Right lobe of liver (tissue), 6 donors: Measurements from ENCODE around the gene CASP8AP2. TPM values are rescaled to one million over a fixed set of nuclear protein-coding genes. Genes with fewer than 3 reads are reported as not detected.
"Not testable (repeated sequence)": the region's sequence is repeated elsewhere in the genome, so short reads cannot be mapped to it uniquely, and the experiment has no call there.

Source experiments
- ATAC-seq, 4 donors: fragments of 200-7000 bp; cut with Tn5 transposase; one replicate each; pipeline ENCODE4 v1.9.1; 2020; ENCODE audit warnings: mild to moderate bottlenecking in 4 of 4, moderate library complexity in 4 of 4
- DNase-seq, 3 donors: peaks; one replicate each; pipeline ENCODE4 v3.0.0-alpha.2; 2020
- H3K27ac ChIP-seq, 3 donors: fragments of 200-600 bp; one replicate each; pipeline ENCODE4 v1.8.0; 2022
- H3K27me3 ChIP-seq, 2 donors: fragments of 200-600 bp; one replicate each; pipeline ENCODE4 v1.8.0; 2022
- H3K36me3 ChIP-seq, 4 donors: fragments of 200-600 bp; sonication (generic) in 1 of 4; one replicate each; pipeline versions ENCODE4 v1.5.1 to v1.8.0; 2017 to 2022; ENCODE audit warnings: control low read depth in 1 of 4
- H3K4me1 ChIP-seq, 4 donors: fragments of 200-600 bp; sonication (generic) in 1 of 4; one replicate each; pipeline versions ENCODE4 v1.5.1 to v1.8.0; 2017 to 2022; ENCODE audit warnings: control low read depth in 1 of 4
- H3K4me3 ChIP-seq, 3 donors: fragments of 200-600 bp; one replicate each; pipeline ENCODE4 v1.8.0; 2022
- H3K9me3 ChIP-seq, 4 donors: fragments of 200-600 bp; sonication (generic) in 1 of 4; one replicate each; pipeline versions ENCODE4 v1.5.1 to v1.8.0; 2017 to 2022; ENCODE audit warnings: control low read depth in 1 of 4
- POLR2A ChIP-seq: fragments of 450-650 bp; IDR thresholded peaks from one replicate; pipeline ENCODE4 v1.6.1; 2017; ENCODE audit warnings: antibody characterized with exemption, mild to moderate bottlenecking
- WGBS: methylation state at CpG from one replicate; pipeline ENCODE4 v1.1.6; 2018; ENCODE audit warnings: low coverage, low lambda C conversion rate; ENCODE audit not compliant: insufficient coverage; ENCODE audit errors: missing lambda C conversion rate; 5-methylcytosine and 5-hydroxymethylcytosine counted together
- intact Hi-C, 2 donors: fragments of 100-400 bp; cut with DNase I; formaldehyde crosslinking; loops; one replicate each; pipeline versions ENCODE4 v1.11.2 to v1.14.1; 2022
- total RNA-seq, 6 experiments: library from RNA; depleted of rRNA in 2 of 6; stranded (reverse); fragments of >200 nt in 2 of 6; fragmentation: NEBNext Ultra II Directional in 3 of 6; extraction: Animal tissue kit (Norgen Biotek cat#: 25700) in 3 of 6; gene quantifications; one replicate each; pipeline versions ENCODE4 v1.1.0 to v1.2.4, GENCODE V29; 2016 to 2023
- TF ChIP-seq, protein P1 (sequence below), 4 donors: fragments of 200-600 bp in 3 of 4; fragments of 450-650 bp in 1 of 4; IDR thresholded peaks; one replicate each; pipeline versions ENCODE4 v1.5.1 to v1.8.0; 2016 to 2022; ENCODE audit warnings: antibody characterized with exemption in 4 of 4, mild to moderate bottlenecking in 2 of 4
- donor health status: DM: no; HTN: yes; CAD: no.
- donor health status: DM: no; HTN: no; CAD: no.
- donor health status: DM: no; HTN: no; CAD: no.
- donor health status: DM: no; HTN: yes; CAD: no.
- donor health status: DM: no; HTN: yes; CAD: no.

Gene CASP8AP2
- total RNA-seq, 6 experiments from 2014 or later = 3.9 to 6.2 (median 5.0) TPM

DNA sequence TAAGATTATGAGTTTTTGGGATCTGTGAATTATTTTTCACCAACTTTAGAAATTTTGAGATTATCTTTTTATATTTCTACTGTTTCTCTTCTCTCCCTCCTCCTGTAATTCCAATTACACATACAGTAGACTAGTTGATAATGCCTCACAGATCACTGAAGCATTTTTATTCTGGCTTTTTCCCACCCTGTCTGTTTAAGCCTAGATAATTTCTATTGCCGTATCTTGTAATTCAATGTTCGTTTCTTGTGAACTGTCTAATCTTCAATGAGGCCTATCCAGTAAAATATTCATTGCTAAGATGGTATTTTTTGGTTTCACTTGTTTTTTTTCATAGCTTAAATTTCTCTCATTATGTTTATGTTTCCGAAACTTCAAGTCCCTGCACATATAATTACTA, 22.1 kb upstream of the CASP8AP2 start:
- WGBS = 90% methylated on average over 3 of the region's 3 CpGs

GRCh38 chr6:89813422-89813821, 16.3 kb upstream of the CASP8AP2 start:
- intact Hi-C loops, H3K4me3 ChIP-seq, H3K27ac ChIP-seq, H3K36me3 ChIP-seq, H3K9me3 ChIP-seq, DNase-seq, H3K27me3 ChIP-seq, ATAC-seq: not testable (repeated sequence)
- WGBS = 100% methylated on average over 1 of the region's 3 CpGs
- peaks cover 0 to 13% (median 6%) of the 10 kb centered on the region in 4 donors for H3K4me1 ChIP-seq

More for the DNA sequence above, 22.1 kb upstream of the CASP8AP2 start:
- no peaks in the 10 kb centered on the region for H3K27me3 ChIP-seq
- intact Hi-C loops = no loop called here
- no peak overlapping the region for H3K27ac ChIP-seq
- H3K9me3 ChIP-seq = no peaks in the 10 kb centered on the region
- ATAC-seq (no peak), DNase-seq (no peak)
- H3K4me1 ChIP-seq = no peaks in the 10 kb centered on the region
- TF ChIP-seq POLR2A = no peak
- TF ChIP-seq, protein P1, sequence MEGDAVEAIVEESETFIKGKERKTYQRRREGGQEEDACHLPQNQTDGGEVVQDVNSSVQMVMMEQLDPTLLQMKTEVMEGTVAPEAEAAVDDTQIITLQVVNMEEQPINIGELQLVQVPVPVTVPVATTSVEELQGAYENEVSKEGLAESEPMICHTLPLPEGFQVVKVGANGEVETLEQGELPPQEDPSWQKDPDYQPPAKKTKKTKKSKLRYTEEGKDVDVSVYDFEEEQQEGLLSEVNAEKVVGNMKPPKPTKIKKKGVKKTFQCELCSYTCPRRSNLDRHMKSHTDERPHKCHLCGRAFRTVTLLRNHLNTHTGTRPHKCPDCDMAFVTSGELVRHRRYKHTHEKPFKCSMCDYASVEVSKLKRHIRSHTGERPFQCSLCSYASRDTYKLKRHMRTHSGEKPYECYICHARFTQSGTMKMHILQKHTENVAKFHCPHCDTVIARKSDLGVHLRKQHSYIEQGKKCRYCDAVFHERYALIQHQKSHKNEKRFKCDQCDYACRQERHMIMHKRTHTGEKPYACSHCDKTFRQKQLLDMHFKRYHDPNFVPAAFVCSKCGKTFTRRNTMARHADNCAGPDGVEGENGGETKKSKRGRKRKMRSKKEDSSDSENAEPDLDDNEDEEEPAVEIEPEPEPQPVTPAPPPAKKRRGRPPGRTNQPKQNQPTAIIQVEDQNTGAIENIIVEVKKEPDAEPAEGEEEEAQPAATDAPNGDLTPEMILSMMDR (IDR thresholded peaks at IDR 0.05) = no peak
- no peak overlapping the region for H3K4me3 ChIP-seq
- peaks cover 0 to 6% (median 0%) of the 10 kb centered on the region in 4 donors for H3K36me3 ChIP-seq

GRCh38 chr6:89817481-89817880, 12.2 kb upstream of the CASP8AP2 start:
- intact Hi-C loops = no loop called here
- Histone ChIP-seq H3K27me3 (no peaks in the 10 kb centered on the region), H3K4me1 (peaks cover 0 to 14% (median 7%) of the 10 kb centered on the region in 4 donors), H3K9me3 (no peaks in the 10 kb centered on the region), H3K27ac (no peak overlapping the region), H3K36me3 (no peaks in the 10 kb centered on the region), H3K4me3 (no peak overlapping the region)
- DNase-seq (no peak), ATAC-seq (peak; percentile 7 to 30 (median 14))
- WGBS = 5% methylated on average over 3 of the region's 3 CpGs
- TF ChIP-seq POLR2A = no peak
- TF ChIP-seq, protein P1 (IDR thresholded peaks at IDR 0.05) = no peak

- Histone ChIP-seq H3K27ac (peak overlapping the region; percentile 75 to 85 (median 85)), H3K27me3 (no peaks in the 10 kb centered on the region), H3K4me3 (peak overlapping the region; percentile 66 to 98 (median 81)), H3K4me1 (peaks cover 0 to 14% (median 7%) of the 10 kb centered on the region in 4 donors), H3K36me3 (no peaks in the 10 kb centered on the region), H3K9me3 (no peaks in the 10 kb centered on the region)
- intact Hi-C loops = no loop called here
- WGBS = 0% methylated on average over 14 of the region's 14 CpGs
- peak; percentile 56 to 60 (median 58) for ATAC-seq
- no peak for DNase-seq
- TF ChIP-seq POLR2A = no peak
- TF ChIP-seq, protein P1 (IDR thresholded peaks at IDR 0.05) = no peak
These were observed 10.7 kb upstream of the CASP8AP2 start for GRCh38 chr6:89818977-89819335.

DNA sequence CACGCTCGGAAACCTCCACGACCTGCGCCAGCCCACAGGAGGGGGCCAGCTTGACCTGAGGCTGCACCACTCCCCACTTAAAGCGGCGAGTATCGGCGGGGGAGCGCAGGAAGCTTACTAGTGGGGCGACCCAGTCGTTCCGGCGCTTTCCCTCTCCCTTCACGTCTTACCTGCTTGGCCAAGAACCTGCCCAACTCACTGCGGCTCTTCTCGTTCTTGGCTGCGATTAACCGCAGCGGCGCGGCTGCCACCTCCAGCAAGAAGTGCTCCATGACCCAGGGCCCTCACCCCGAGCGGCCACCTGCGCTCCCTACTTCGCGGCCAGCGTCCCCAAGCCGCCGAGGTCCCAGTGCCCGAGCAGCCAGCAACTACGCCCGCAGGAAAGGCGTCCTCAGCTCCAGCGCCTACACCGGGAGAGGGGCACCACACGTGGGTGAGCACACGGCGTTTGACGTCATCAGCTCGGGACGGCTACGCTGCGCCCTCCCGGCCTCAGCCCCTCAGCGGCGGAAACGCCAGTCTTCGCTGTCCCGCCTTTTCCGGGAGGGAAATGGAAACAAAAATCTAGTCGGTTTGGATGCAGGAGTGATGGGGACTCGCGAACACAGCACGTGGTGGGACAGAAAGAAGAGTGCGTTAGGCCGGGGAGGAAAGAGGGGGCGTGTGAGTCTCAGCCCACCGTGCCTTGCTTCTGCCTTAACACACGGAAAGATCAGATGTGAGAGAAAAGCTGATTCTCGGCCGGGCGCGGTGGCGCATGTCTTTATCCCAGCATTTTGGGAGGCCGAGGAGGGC, 10.1 kb upstream of the CASP8AP2 start, which contains the start of gene MDN1:
MDN1 (minus strand) TSS at position 459 of the 795 bp plus-strand sequence; CDS start at position 272, 187 bp downstream.
- intact Hi-C loops = no loop called here
- under 1% methylated on average over 49 of the region's 65 CpGs for WGBS
- peak; percentile 92 to 93 (median 92) for DNase-seq

More for the DNA sequence above, 10.1 kb upstream of the CASP8AP2 start, which contains the start of gene MDN1:
- H3K27me3 ChIP-seq = no peaks in the 10 kb centered on the region
- H3K4me3 ChIP-seq = peak within 1 kb of the TSS; percentile 66 to 98 (median 81)
- peak; percentile 98 to 99 (median 98) for ATAC-seq
- no peaks in the 10 kb centered on the region for H3K9me3 ChIP-seq
- peaks cover 0 to 14% (median 7%) of the 10 kb centered on the region in 4 donors for H3K4me1 ChIP-seq
- peak; percentile 71 for TF ChIP-seq POLR2A
- TF ChIP-seq, protein P1 (IDR thresholded peaks at IDR 0.05) = peak in 1 of 4 donors; percentile 5
- H3K27ac ChIP-seq = peak within 1 kb of the TSS; percentile 75 to 85 (median 85)
- H3K36me3 ChIP-seq = no peaks in the 10 kb centered on the region
